Sciatic nerve (tissue), 2 donors: ENCODE data around the gene CPAMD8. TPM values are rescaled to one million over a fixed set of nuclear protein-coding genes. Genes with fewer than 3 reads are reported as not detected.
A peak's percentile ranks its signal among the peaks of the same experiment; 100 is the strongest.

Experiments used
- ATAC-seq: fragments of 200-7000 bp; cut with Tn5 transposase; one replicate; pipeline ENCODE4 v1.9.1; 2020; ENCODE audit warnings: mild to moderate bottlenecking, moderate library complexity
- DNase-seq: peaks from one replicate; pipeline ENCODE4 v3.0.0-alpha.2; 2020; ENCODE audit warnings: low spot score
- intact Hi-C: fragments of 100-400 bp; cut with DNase I; formaldehyde crosslinking; loops from one replicate; pipeline ENCODE4 v1.14.2; 2022
- total RNA-seq: library from RNA; stranded (reverse); fragmentation: NEBNext Ultra II Directional; extraction: Animal tissue kit (Norgen Biotek cat#: 25700); gene quantifications from one replicate; pipeline ENCODE4 v1.2.1, GENCODE V29; 2021
- donor health status: DM: no; HTN: no; CAD: no.
- donor health status: DM: no; HTN: no; CAD: no.

The CPAMD8 gene
- total RNA-seq, 1 donor from 2014 or later = 9.6 TPM

DNA sequence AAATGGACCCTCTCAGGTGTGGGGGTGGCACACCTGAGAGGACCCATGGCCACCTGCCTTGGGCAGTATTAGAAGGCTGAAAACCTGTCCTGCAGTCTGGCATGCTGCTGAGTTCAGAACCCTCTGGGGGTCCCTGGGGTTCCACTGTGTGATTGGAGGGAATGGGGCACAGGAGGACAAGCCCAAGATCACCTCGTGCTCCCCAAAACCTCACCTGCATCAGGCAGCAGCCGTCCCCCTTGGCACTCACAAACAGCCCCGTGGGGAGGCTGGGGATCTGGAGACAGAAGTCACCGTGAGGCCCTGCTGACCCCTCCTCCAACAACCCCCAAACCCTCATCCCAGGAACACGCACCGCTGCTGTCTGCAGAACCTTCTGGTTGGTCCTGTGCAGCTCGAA, 123.3 kb downstream of the CPAMD8 start:
- ATAC-seq (no peak), DNase-seq (no peak)
- intact Hi-C loops = no loop called here

DNA sequence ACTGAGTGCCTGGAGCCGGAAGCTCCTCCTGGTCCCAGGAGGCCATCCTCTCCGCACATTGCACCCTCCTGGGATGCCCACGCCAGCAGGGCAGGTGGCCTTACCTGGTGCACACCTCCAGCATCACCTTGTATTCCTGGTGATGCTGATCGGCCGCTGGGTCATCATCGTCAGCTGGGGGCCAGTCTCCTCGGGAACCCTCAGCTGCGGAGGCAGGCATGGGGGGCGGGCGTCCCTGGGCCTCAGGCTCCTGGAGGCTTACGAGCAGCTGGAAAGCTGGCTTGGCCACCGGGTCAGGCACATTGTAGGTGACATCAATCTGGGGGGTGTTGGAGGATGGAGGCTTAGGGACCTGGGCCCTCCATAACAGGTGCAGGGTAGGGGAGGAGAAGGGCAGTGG, 124.1 kb downstream of the CPAMD8 start:
- intact Hi-C loops = no loop called here
- DNase-seq (no peak), ATAC-seq (no peak)

DNA sequence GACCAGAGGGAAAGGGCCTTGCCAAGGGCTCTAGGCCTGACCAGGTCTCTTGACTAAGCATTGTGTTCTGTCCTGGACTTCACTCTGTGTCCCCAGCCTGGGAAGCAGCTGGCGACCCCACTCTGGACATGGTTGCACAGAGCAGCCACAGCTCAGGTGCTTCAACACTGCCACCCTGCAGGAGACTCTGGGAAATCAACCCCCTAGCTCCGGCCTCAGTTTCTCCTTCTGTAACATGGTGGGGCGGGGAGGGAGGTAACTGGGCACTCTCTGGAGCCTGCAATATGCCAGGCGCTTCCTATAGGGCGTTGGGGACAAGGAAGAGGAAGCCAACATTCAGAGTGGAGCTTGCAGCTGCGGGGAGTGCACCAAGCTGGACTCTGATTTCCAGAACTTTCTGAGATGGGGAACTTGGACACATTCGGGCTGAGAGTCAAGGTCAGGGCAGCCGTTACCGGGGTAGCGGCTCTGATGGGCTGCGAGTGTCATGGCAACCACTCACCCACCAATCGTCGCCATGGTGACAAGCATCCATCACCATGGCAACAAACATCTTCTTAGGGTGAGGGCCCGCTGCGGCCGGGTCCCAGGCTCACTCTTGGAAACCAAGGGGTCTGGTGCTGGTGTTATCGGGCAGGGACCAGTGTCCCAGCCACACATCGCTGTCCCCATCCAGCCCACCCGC, 125.0 kb downstream of the CPAMD8 start:
- intact Hi-C loops = no loop called here
- no peak for DNase-seq
- no peak for ATAC-seq

DNA sequence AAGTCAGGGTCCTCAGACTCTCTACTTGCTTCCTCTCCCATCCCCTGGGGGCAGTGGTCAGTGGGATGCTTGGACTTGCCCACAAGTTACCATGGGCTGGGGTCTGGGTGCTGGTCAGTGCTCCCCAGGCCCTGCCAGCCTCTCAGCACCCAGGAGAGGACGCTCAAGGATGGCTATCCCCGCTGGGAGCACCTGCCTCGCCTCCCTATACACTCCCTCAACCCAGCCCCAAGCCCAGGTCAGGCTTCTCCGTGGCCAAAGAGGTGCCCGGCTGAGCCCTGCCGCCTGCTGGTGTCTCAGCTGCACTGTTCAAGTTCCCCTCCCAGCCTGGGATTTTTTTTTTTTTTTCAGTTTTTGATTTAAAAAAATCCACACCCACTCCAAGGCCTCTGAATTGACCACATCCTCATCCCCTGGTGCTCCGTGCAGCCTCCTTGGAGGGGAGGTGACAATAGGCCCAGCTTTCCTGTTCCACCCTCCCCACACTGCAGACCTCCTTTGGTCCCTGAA, 127.0 kb downstream of the CPAMD8 start:
- intact Hi-C loops = no loop called here
- DNase-seq (peak; percentile 62), ATAC-seq (no peak)

DNA sequence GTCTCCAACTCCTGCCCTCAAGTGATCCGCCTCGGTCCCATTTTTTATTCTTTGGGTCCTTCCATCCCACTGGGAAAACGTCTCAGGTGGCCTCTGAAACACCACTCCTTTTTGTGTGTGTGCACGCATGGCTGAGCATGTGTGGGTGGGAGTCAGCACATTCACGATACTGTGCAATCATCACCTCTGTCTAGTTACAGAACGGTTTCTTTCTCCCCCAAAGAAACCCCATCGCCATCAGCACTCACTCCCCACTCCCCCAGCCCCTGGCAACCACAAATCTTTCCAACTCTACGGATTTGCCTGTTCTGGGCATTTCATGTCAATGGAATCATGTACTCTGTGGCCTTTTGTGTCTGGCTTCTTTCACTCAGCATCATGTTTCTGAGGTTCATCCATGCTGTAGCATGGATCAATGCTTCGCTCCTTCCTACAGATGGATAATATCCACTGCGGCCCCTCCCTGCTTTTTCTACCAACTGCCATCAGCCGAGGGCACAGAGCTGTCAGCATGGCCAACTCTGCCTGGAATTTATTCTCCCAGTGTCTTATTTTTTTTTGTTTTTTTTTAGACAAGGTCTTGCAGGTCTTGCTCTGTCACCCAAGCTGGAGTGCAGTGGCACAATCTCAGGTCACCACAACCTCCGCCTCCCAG, 128.1 kb downstream of the CPAMD8 start:
- intact Hi-C loops = no loop called here
- ATAC-seq (no peak), DNase-seq (no peak)

DNA sequence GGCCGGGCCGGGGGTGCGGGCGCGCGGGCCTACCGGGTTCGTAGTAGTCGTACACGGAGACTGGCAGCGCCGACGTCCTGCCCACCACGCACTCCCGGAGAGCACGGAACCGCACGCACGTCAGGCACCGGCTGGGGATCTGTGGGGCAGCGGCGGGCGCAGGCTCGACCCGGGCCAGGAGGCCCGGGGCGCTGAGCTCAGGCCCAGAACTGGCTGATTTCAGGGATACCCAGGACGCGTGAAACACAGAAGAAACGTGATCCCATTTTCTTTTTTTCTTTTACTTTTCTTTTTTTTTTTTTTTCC, 128.8 kb downstream of the CPAMD8 start:
- DNase-seq = no peak
- ATAC-seq = peak; percentile 2
- intact Hi-C loops = no loop called here

DNA sequence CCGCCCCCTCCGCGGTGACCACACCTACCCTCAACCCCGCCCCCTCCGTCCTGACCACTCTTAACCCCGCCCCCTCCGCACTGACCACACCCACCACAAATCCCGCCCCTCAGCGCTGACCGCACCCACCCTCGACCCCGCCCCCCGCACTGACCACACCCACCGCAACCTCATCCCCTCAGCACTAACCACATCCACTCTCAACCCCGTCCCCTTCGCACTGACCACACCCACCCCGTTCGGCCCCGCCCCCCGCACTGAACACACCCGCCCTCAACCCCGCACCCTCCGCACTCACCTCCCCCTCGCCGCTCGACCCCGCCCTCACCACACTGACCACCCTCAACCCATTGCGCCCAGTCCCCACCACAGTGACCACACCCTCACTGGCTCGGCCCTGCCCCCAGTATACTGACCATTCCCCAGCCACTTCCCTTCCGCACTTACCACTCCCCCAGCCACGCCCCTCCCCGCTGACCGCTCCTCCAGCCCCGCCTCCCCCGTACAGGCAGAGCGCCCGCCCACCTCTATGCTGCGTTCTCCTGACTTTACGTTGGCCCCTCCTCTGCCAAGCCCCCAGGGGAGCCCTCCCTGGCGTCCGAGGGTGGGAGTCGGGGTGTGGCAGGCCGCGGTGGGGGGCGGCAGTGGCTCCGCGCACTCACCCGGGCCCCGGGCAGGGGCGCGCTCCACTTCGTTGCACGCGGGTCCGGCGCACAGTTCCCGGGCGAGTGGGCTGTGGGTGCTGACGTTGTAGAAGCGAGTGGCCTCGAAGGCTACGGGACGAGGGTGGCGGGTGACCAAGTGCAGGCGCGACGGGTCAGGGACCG, 129.4 kb downstream of the CPAMD8 start:
- ATAC-seq (peak; percentile 94), DNase-seq (peak; percentile 98)
- intact Hi-C loops = no loop called here

DNA sequence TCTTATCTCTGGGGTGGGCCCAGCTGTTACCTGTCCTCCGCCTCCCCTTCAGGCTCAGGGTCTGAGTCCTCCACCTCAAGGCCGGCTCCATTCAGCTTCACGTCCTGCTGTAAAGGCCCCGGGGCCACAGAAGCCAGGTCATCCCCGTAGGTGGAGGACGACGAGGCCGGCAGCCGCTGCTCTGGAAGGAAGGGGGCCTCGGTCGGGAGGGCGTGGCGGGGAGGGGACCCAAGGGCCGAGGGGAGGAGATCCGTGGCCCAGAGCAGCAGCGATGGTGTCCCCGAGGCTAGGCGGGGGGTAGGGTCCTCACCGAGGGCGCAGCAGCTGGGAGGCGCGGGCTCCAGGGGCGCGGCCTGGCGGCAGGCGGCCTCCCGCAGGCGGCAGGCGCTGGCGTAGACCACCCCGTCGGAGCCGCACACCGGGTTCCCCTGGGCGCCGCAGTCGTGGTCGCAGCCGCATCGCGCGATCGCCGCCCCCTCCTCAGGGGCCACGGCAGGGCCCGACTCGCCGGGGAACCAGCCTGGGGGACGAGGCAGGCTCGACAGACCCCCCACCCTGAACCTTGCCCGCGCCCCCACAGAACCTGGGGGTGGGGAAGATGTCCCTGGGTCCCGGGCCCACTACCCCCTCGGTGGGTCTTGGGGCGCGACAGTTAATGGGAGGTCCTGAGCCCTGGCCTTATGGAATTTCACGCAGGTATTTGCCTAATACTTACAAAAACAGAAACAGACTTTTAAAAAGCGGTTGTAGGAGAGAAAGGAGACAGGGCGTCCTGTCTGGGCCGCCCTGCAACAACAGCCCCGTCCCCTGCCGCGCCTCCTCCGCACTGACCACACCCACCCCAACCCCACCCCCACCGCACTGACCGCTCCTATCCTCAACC, 130.2 kb downstream of the CPAMD8 start:
- peak; percentile 2 for ATAC-seq
- intact Hi-C loops = no loop called here
- peak; percentile 73 for DNase-seq

DNA sequence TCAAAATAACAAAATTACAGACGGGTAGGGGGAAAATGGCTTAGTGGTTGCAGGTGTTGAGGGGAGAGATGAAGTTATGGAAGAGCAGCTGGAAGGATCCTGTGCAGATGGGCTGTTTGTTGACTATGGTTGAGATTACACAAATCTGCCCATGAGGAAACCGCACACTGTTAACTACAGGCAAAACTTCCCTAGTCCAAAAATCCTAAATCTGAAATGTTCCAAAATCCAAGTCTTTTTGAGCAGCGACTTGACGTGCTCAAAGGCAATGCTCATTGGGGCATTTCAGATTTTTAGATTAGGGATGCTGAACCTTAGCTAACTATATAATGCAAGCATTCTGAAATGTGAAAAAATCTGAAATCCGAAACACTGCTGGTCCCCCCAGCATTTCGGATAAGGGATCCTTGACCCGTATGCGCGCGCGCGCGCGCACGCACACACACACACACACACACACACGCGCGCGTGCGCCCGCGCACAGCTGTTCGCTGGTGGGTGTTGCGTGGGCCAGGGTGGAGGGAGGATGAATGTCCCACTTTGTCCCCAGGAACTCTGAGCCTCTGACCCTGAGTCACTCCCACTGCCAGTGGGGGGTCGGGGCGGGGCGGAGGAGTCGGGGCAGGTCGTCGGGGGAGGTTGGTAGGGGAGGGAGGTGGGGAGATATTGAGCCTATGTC, 131.0 kb downstream of the CPAMD8 start:
- intact Hi-C loops = no loop called here
- DNase-seq (peak; percentile 68), ATAC-seq (no peak)

DNA sequence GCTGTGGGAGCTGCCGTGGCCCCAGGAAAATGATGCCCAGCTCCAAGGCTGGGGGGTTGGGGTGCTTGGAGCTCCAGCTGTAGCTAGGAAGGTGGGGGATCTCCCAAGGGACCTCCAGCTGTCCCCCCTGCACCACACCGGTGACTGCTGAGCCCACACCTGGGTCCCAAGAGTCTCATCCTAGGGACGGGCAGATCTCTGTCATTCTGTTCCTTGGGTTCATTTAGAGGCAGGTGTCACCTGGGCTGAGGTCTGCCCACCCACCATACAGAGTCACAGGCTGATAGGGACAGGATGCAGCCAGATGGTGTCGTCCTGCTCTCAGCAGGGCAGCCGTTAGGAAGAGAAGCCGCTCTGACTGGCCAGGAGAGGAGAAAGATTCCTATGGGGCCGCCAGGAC, 132.5 kb downstream of the CPAMD8 start:
- intact Hi-C loops = no loop called here
- no peak for DNase-seq
- no peak for ATAC-seq

DNA sequence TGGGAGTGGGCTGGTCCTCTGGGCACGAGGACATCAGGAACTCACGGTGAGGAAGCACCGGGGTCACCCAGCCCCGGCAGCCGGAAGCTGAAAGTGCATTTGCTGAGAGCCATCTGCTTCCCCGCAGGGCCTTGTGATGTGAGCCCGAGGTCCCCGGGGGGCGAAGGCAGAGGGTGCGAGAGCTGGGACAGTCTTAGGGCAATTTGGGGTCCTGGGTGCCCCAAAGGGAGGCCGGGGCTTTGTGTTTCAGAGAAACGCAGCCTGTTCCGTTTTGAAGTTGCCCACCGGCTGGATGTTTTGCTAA, 133.0 kb downstream of the CPAMD8 start:
- DNase-seq (no peak), ATAC-seq (no peak)
- intact Hi-C loops = no loop called here

DNA sequence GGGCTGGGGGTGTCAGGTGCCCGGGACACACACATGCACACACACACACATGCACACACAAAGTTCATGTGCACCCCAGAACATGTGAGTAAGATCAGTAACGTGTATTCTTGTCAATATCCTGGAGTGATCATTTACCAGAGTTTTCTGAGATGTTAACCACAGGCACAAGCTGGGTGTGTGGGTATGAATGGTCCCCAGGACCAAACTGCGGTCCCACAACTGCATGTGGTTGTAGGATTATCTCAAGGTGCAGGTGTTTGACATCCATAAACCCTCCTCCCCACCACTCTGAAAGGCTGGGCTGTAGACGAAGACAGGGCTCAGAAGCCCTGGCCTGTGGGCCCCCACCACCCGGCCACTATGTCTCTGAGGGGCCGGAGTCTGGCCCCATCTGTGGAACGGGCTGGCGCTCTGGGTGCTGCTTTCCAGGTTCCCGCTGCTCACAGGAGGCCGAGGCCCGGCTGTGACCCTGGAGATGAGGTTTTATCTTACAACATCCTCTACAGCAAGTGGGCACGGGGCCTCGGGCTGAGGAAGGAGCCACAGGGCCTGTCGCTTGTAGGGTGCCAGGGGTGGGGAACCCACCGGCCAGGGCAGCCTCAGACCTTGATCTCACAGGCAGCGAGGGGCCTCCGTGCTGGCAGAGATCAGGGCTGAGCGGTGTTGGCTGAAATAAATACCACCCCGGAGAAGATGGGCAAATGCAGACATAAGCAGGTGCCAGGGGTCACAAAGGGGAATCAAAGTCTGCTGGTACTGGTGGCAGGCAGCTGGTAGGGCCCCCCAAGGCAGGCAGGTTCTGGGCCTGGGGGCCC, 133.5 kb downstream of the CPAMD8 start:
- intact Hi-C loops = no loop called here
- DNase-seq (no peak), ATAC-seq (no peak)

DNA sequence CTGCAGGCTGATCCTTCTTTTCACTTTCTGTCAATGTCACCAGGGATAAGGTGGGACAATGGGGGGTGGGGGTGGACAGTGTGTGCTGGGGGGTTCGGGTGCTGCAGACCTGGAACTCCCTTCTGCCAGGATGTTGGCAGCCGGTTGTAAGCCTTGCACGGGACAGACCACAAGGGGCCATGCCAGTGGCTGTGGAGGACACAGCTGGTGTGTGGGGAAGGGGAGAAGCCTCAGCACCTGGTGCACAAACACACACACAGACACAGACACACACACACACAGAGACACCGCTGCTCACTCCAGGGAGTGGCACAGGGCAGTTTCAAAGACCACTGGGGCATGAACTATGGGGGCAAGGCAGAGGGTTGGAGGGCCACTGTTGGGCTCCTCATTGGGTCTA, 134.2 kb downstream of the CPAMD8 start:
- intact Hi-C loops = no loop called here
- ATAC-seq = no peak
- DNase-seq = no peak

DNA sequence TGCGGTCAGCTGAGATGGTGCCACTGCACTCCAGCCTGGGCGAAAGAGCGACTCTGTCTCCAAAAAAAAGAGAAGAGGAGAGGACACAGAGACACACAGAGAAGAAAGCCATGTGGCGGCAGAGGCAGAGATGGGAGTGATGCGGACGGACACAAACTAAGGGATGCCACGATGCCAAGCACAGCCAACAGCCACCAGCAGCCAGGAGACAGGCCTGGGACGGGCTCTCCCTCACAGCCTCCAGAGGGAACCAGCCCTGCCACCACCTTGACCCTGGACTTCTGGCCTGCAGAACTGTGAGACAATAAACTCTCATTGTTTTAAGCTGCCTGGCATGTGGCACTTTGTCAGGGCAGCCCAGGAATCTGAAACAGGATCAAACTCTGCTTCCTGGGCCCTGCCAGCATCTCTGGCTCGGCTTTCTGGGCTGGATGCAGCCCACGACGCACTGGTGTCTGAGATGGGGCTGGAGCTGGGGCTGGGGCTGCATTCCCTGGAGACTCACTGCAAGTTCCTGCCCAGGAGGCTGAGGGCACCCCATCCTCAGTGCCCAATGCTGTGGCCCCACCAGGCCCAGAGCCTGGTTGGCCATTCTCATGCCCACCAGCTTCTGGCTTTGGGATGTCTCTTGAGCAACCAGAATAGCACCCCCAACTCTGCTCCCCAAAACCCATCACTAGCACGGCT, 134.8 kb downstream of the CPAMD8 start:
- no peak for DNase-seq
- ATAC-seq = no peak
- intact Hi-C loops = no loop called here

DNA sequence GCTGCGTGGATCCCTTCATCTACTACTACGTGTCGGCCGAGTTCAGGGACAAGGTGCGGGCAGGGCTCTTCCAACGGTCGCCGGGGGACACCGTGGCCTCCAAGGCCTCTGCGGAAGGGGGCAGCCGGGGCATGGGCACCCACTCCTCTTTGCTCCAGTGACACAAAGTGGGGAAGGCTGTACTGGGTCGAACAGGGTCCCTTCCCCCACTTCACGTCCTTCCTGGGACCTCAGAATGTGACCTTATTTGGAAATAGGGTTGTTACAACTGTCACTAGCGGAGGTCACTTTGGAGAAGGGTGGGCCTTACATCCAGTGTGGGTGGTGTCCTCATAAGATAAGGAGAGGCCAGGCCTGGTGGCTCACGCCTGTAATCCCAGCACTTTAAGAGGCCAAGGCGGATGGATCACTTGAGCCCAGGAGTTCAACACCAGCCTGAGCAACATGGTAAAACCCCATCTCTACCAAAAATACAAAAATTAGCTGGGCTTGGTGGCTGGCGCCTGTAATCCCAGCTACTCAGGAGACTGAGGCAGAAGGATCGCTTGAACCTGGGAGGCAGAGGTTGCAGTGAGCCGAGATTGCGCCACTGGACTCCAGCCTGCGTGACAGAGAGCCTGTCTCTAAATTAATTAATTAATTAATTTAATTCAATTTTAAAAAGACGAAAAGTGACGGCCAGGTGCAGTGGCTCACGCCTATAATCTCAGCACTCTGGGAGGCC, 136.0 kb downstream of the CPAMD8 start:
- intact Hi-C loops = no loop called here
- DNase-seq = no peak
- no peak for ATAC-seq

DNA sequence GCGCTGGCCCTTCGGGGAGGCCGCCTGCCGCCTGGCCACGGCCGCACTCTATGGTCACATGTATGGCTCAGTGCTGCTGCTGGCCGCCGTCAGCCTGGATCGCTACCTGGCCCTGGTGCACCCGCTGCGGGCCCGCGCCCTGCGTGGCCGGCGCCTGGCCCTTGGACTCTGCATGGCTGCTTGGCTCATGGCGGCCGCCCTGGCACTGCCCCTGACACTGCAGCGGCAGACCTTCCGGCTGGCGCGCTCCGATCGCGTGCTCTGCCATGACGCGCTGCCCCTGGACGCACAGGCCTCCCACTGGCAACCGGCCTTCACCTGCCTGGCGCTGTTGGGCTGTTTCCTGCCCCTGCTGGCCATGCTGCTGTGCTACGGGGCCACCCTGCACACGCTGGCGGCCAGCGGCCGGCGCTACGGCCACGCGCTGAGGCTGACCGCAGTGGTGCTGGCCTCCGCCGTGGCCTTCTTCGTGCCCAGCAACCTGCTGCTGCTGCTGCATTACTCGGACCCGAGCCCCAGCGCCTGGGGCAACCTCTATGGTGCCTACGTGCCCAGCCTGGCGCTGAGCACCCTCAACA, 136.6 kb downstream of the CPAMD8 start:
- no peak for DNase-seq
- intact Hi-C loops = no loop called here
- ATAC-seq = no peak
